ENCODE data around the gene NTSR2.

Gene NTSR2

DNA sequence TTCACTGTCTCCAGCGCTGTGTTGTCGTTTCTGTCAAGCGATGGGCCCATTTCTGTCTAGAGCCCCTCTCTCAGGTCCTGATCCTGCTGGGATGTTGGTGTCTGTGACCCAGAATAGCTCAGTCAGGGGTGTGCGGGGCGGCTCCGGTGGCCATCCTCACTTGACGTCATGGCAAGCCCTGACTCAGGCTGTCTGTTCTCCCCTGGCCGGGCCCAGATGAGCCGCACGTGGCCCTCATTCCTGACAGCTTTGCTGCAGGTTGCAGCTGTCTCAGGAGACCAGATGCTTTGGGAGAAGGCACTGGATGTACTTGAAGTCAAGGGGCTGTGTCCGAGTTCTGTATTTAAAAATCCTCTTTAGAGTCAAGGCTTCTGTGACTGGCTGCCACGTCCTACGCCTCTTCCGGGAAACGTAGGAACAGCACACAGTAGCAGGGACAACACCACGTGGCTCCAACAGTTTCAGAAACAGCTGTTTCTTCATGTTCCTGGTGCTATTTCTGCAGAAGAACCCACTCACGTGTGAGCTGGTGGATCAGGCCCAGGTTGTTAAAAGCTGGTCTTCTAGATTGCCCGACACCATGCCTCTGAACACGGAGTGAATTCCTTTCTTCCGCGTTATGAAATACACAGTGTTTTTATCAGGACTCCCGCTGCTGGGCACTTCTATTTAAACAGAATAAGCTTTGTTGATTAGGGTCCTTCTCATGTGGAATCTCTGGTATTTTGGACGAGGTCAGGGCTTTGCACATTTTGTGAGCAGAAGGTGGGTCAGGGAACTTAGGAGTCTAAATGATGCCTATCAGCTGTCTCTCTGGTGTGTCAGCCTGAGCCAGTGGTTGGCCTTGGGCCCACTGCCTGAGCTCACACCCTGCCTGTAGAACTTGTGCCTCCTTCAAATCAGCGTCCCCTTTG is 28.3 kb upstream of the NTSR2 start:
- no peak for DNase-seq

DNA sequence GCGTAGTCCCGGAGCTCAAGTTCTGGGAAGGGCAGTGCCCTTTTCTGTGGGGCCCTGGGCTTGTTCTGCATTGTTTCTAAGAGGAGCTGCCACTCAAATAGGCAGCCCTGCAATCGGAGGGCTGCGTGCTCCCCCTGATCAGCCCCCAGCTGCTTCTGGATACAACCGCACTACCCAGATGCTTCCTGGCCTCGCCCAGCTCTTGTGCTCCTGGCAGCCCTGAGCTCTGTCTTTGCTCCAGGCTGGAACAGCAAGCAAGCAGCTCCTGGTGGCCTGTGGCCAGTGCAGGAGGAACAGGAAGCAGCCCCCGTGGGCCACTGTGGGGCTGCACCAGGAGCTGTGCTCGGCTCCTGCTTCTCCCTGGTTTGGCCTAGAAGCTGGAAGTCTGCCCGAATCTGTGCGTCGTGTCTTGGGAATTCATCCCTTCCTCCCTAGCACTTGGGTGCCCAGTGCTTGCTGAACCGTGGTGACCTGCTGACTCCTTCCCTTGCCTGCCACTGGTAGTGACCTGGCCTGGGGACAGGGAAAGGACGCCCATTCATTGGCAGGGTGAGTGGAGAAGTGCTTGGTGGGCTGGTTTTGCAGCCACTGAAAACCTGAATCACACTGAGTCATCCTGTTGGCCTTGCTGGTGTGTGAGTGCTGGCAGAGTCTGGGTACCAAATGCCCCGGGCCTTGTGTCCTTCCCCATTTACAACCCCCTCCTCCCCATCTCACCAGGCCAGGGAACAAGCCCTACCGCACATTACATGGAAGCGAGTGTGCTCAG is 27.3 kb upstream of the NTSR2 start:
- DNase-seq = no peak

DNA sequence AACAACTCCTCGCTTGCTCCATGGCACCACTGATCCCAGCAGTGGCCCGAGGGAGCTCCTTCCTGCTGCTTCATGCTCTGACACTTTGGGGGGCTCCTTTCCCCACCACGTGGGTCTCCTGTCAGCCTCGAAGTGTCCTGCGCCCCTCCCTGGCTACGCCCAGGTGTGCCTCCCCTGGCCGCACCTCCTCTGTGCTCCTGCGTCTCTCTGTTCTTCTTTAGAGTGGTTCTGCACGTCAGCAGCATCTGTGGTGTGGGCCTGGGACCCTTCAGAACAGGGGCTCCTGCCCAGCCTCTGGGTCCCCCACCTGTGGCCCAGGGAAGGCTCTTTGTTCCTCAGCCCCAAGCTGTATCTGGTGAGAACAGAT is 26.7 kb upstream of the NTSR2 start:
- DNase-seq = no peak

DNA sequence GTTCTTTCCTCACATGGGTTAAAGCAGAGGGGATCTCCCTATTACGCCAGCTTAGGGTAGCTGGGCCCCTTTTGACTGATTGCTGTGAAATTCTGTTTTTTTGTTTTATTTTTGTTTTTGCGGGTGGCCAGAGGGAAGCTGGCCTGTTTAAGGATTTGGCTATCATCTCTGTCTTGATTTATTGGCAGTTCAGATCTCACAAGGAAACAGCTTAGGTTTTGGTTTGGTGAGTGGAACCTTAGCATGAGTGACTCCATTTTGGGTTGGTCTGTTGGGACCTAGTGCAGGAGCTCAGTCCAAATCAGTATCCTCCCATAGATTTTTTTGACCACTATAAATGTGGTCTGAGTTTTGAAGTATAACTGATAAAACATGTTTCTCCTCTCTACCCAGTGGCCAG is 25.6 kb upstream of the NTSR2 start:
- DNase-seq = no peak

DNA sequence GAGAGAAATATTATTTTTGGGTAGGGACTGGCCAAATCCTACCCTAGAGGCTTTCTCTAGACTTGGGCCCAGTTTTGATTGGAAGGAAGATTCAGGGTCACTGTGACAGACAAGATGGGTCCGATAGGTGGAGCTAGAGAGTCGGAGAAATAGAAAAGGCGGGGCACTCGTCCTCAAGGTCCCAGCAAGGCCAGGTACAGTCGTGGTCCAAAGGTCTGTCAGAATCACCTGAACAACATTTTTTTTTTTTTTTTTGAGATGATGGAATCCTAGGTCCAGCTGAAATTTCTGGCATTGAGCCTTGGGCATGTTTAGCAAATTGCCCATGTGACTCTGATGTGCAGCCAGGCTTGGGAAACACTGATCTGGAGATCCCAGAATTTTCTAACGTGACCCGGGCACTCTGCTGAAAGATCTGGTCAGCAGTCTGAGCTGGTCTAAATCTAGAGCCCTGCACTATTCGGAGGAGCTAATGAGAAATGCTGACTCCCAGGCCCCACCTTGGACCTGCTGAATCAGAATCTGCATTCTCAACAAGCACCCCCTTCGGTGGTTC is 23.0 kb upstream of the NTSR2 start:
- DNase-seq = peak; percentile 20

DNA sequence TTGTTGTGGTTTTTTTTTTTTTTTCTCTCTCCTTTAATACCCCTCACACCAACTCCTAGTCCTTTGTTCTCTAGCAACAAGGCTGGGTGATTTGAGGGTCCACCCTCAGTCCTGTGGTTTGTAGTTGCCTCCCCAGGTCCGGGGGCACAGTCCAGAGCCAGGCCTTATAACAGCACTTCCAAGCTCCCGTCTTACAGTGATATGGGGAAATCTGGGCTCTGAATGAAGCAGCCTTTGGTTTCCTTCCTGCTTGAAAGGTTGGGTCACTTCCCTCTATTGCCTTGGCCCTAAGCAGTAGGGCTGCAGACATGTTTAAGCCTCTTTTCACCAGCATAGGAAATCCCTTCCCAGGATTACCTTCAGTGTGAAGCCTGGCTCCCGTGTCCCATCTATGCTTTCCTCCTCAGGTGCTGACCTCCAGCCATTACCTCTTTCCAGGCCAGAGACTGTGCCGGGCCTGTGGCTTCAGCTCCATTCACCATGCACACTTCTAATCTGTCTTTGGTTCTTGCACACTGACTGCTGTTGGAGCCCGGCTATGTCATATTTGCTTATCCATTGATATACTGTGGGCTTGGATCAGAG is 21.2 kb upstream of the NTSR2 start:
- no peak for DNase-seq

DNA sequence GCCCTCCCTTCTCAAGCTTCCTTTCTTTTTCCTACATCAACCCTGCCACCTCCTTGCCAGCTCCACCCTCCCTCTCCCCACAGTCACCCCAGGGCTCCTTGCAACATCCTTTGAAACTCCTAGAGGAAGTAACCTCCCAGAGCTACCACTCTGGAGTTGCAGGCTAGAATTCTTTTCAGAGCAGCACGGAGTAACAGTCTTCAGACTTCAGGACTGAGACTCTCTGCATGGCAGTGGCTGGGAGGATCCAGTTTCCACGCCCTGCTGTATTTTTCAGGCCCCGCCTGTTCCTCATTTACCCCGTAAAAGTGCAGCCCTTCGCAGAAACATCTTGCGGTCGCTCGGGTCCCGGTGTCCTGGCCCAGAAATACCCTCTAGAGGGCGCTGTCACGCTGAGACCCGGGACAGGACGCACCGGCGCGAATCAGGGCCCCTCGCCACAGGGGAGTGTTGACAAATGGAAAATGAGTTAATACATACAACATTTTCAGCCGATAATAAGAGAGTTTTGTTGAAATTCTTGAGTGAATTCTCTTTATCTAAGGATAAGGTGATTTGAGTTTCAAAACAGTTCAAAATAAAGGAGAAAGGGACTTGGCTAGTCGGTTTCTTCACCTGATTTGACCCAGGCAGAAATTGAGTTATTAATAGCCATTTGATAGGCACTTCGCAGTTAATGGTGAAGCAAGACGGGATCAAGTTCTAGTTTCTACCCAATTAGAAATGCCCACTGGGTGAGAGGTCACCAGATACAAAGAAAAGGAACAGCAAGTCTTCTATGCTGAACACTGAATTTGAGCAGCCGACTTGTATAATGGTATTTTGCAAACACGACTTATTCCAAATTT is 18.5 kb upstream of the NTSR2 start:
- no peak for DNase-seq

DNA sequence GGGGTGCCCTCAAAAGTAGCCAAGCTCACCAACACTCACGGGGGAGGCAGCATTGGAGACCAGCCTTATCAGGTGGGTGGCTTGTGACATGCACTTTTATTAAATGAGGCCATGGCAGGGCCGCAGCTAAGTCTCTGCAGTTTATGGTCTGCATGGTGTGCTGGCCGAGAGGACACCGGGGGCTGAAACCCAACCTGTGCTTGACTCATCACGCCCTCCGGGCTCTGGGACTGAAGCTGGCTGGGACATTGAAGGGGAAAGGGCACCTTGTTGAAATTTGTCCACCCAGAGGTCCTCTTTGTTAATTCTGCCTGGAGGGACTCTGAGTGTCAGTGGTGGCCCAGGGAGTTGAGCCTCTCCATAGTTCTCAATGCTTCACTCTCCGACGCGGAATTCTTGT is 17.7 kb upstream of the NTSR2 start:
- no peak for DNase-seq

DNA sequence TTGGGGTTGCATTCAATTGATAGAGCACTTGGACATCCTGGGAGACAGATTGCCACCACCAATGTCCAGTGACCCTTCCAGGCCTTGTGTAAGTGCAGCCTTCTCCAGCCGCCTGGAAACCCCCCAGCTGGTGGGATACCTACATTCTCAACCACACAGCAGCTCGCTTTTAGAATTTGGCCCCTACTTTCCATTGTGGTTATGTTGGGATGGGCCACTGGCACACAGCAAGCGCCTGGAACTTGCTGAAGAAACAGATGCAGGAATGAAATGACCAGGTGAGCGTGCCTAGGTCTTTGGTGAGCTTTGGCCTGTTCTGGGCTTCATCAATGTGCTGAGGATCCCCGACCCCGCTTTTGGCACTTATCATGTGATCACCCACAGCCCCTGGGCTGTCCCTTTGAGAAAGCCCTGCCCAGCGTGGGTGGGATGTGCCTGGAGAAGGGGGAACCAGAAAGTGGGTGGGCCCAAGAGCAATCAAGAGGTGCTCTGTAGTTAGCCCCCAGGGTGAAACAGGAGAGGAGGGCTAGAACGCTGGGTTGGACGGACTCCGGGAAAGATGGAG is 16.0 kb upstream of the NTSR2 start:
- no peak for DNase-seq

DNA sequence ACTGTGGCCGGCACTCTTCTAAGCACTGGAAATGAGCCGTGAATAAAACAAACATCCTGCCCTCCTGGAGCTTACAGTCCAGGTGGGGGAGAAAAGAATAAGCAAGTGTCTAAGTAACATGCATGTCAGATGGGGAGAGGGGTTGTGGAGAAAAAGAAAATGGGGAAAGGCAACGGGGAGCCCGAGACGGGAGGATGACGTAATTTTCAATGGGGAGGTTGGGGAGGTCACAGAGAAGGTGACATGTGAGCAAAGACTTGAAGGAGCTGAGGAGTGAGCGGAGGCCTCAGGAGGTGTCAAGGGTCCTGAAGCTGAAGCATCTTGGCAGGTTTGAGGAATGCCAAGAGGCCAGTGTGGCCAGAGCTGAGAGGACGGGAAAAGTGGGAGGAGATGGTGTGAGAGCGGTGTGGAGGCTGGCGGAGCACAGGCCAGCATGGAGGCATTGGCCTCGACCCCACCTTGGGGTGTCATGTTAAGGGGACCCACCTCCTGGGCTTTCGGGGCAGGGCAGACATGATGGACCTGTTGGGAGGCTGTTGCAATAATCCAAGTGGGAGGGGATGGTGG is 15.0 kb upstream of the NTSR2 start:
- DNase-seq = peak; percentile 61

DNA sequence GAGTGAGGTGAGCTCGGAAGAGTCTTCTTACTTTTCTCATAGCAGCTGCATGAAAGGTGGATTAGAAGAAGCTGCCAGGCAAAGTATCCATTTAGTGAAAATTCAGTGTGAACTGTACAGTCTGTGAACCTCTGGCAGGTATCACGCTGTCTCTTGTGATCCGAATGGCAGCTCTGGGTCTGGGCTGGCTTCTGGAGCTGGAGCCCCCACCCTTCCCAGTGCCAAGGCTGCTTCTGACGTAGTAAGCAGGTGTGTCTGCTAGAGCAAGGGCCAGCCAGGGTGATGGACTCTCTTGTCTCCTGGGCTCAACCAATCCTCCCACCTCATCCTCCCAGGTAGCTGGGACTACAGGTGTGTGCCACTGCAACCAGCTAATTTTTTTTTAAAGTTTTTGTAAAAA is 14.0 kb upstream of the NTSR2 start:
- DNase-seq = no peak

DNA sequence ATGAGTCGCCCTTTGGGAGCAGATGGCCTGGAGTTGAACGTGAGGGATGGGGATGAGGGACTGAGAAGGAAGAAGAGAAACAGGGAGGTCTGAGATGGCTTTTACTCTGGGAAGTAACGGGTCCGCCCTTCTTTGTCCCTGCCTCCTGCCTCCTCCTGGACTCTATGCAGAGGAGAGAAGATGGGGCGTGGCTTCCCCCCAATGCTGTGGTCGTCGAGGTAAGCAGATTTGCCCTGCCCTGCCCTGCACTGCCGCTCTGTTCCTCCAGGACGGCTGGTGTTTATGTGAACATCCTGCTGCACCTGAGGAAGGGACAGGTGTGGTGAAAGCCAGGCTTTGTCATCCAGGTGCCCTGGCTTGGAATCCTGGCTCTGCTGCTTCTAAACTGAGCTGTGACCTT is 13.5 kb upstream of the NTSR2 start:
- no peak for DNase-seq

DNA sequence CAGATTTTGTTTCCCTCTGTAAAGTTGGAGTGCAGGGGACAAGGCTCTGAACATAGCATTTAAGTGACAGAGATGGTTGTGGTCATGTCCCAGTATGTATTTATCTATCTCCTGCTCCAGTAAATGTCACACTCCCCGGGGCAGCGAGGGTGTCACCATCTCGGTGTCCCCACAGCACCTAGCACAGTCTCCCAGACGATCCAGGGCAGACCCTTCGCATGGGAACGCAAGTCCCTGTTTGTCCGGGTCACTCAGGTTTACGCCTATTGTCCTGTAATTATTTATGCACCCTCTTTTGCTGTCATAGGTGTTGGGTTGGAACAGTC is 12.6 kb upstream of the NTSR2 start:
- DNase-seq = no peak

DNA sequence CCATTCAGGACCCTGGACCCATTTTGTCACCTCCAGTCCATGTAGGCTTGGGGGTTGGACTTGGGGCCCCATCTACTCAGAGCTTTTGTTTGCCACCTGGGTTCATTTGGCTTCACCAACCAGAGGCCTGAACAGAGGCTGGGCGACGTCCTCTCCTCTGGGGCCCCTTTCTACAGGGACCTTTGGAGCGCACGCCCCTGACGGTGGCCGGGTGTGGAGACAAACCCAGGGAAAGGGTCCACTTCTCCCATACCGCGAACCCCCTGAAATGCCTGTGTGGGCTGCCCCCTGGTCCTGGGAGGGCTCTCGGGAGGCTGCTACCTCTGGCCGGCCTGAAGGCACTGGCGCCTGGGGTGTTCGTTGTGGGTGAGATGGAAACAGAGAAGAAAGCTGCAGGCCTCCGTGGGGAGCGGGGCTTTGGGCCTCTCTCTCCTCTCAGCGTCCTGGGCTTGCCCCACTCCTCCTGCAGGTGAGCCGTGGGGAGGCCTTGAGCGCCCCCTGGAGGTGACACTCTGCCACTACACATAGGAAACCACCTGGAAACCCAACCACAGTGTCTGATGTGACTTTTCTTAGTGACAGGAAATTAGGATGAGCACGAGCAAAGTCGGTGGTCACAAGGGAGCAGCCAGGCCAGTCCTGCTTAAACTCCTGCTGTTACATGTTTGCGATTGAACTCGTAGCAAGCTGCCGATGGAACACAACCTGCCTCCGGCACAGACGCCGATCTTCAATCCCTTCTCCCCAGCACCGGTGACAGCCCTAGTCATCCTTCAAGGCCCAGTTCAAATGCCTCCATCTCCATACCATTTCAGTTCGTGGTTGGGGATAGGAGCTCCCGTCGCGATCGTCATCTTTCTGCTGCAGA is 12.0 kb upstream of the NTSR2 start:
- no peak for DNase-seq

DNA sequence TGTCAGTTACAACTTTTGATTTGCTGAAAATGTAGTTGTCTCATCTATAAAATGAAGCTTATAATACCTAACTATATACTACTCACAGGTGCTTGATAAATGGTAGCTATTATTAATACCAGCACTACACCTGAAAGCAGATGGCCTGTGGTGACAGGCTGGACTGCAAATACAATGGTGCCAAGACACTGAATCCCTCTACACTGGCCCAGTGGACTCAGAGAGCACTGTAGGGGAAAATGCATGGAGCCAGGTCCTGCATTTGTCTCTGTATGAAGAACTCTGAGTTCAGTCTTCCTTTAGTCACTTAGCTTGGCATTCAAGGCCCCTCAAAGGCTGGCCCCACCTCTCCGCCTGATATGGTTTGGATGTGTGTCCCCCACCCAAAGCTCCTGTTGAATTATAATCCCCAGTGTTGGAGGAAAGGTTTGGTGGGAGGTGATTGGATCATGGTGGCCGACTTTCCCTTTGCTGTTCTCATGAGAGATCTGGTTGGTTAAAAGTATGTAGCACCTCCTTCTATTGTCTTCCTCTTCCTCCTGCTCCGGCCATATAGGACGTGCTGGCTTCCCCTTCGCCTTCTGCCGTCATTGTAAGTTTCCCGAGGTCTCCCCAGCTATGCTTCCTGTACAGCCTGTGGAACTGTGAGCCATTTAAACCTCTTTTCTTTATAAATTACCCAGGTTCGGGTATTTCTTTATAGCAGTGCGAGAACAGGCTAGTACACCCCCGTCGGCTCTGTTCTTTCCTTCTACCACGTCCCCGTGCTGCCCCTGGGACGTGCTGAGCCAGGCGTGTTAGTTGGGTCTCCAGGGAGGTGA is 11.1 kb upstream of the NTSR2 start:
- DNase-seq = no peak

DNA sequence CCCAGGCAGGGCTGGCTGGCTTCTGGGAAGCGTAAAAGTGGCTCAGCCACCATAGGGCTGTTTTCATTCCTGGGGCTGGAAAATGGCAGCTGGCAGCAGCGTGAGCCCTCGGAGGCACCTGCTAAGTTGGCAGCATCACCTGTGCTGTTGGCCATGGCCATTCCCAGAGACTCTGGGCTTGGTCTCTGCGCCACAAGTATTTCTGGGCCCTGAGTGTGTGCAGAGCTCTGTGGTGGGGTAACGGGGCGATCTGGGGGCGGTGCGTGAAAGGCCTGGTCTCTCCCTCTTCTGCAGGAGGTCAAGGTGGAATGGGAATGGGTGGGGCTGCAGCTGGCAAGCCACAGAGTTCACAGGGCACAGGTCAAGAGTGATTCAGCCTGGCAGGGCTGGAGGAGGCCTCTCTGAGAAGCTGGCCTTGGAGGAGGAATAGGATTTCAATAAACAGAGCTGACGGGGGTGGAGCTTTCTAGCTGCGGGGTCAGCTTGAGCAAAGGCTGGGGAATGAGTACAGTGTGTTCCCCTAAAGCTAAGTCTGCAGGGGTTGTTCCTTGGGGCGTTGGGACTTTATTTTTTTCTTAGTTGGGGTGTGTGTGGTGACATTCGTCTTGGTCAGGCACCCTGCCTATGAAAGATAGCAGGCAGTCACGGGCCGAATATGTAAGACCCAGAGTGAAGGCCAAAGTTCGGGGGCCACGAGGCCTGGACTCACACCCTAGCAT is 10.3 kb upstream of the NTSR2 start:
- no peak for DNase-seq

DNA sequence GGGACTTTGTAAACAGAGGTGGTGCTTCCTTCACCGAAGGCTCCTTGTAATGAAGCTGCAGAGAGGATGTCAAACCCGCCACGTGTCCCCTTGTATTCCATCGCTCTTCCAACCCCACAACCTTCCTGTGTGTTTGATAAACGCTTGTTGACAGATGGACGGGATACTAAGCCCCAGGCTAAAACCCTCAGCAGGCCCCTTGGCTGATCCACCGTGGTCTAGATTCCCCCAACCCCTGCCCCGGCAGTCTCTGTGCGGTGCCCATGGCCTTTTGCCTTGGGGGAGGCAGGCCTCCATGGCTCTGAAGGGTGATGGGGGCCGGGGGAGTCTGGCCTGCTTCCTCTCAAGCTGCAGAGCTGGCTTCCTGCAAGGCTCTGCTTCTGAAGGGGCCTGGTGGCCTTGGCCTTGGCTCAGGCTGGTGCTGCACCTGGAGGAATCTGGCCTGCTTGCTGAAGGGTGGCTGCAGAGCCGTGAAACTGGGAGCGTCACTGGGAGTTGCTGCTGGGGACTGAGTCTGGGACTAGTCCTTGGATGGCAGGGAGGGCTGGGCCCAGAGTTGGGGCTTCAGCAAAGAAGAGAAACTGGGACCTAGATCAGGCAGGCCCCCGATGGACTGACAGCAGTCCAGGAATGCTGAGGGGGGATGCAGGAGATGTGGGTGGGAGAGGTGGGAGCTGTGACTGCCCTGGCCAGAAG is 9.6 kb upstream of the NTSR2 start:
- DNase-seq = no peak

DNA sequence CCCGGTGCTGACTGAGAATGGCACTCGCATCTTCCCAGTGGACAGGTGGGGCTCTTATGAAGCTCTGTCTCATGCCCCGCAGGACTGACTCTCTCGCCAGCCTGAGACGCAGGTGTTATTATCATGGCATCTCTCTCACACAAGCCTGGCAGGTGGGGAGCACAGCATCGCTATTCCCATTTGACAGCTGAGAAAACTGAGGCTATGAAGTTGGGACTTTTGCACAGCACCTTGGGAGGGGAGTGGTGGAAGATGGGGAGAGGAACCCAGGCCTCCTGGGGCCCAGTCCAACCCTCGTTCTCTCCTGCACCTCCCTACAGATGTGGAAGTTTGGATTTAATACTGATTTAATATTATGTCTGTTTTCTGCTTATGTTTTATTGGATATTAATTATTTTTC is 9.0 kb upstream of the NTSR2 start:
- no peak for DNase-seq
